ENCODE results near the gene TWF2.
A peak's percentile ranks its signal among the peaks of the same experiment; 100 is the strongest.

Gene TWF2

GRCh38 chr3:52226229-52226817 is 12.6 kb downstream of the TWF2 start:
- Histone ChIP-seq H3K79me2 (ENCODE audit: insufficient read depth, low read depth) (no peaks in the 10 kb centered on the region), H3K4me1 (ENCODE audit: low read depth, poor library complexity, severe bottlenecking) (peaks cover 20% of the 10 kb centered on the region), H3K9ac (no peak overlapping the region; the same call in 1 of the 2 replicates), H3K4me2 (peak overlapping the region; percentile 36; the same call in 1 of the 2 replicates), H3K36me3 (ENCODE audit: insufficient read depth) (no peaks in the 10 kb centered on the region), H4K20me1 (ENCODE audit: insufficient read depth) (no peaks in the 10 kb centered on the region), H2AFZ (ENCODE audit: low read depth) (peak overlapping the region; percentile 22; the same call in 1 of the 2 replicates), H3K27me3 (ENCODE audit: insufficient read depth, low read depth) (no peaks in the 10 kb centered on the region), H3K27ac (peak overlapping the region; percentile 67), H3K4me3 (IDR thresholded peaks at IDR 0.05; ENCODE audit: insufficient read depth, low read depth, low read length) (no peak overlapping the region)
- TF ChIP-seq CTCF (conservative IDR thresholded peaks at IDR 0.05; ENCODE audit: low read depth, low read length) = no peak

- peaks cover 23% of the 10 kb centered on the region for H3K4me1 ChIP-seq (ENCODE audit: low read depth, poor library complexity, severe bottlenecking)
- no peak within 1 kb of the TSS for H3K4me3 ChIP-seq (IDR thresholded peaks at IDR 0.05; ENCODE audit: insufficient read depth, low read depth, low read length)
- H4K20me1 ChIP-seq (ENCODE audit: insufficient read depth) = no peaks in the 10 kb centered on the region
- H3K27ac ChIP-seq = peak within 1 kb of the TSS; percentile 67
- H3K79me2 ChIP-seq (ENCODE audit: insufficient read depth, low read depth) = no peaks in the 10 kb centered on the region
- H3K4me2 ChIP-seq = peak within 1 kb of the TSS; percentile 36; the same call in 1 of the 2 replicates
- H3K27me3 ChIP-seq (ENCODE audit: insufficient read depth, low read depth) = no peaks in the 10 kb centered on the region
- H3K9ac ChIP-seq = peak within 1 kb of the TSS; percentile 12; the same call in 1 of the 2 replicates
- peak within 1 kb of the TSS; percentile 22; the same call in 1 of the 2 replicates for H2AFZ ChIP-seq (ENCODE audit: low read depth)
- no peaks in the 10 kb centered on the region for H3K36me3 ChIP-seq (ENCODE audit: insufficient read depth)
- no peak for TF ChIP-seq CTCF (conservative IDR thresholded peaks at IDR 0.05; ENCODE audit: low read depth, low read length)
Measured at GRCh38 chr3:52225452-52226228, 13.3 kb downstream of the TWF2 start, which contains the start of gene TLR9. Gene TLR9, minus strand, starts transcription at chr3:52225645. Its CDS starts 116 bp downstream, at chr3:52225529.

GRCh38 chr3:52223449-52224408 is 15.2 kb downstream of the TWF2 start:
- no peaks in the 10 kb centered on the region for H3K79me2 ChIP-seq (ENCODE audit: insufficient read depth, low read depth)
- H3K9ac ChIP-seq = no peak overlapping the region
- TF ChIP-seq CTCF (conservative IDR thresholded peaks at IDR 0.05; ENCODE audit: low read depth, low read length) = no peak
- H3K4me2 ChIP-seq = no peak overlapping the region
- no peaks in the 10 kb centered on the region for H3K27me3 ChIP-seq (ENCODE audit: insufficient read depth, low read depth)
- no peaks in the 10 kb centered on the region for H4K20me1 ChIP-seq (ENCODE audit: insufficient read depth)
- no peak overlapping the region for H3K27ac ChIP-seq
- no peaks in the 10 kb centered on the region for H3K36me3 ChIP-seq (ENCODE audit: insufficient read depth)
- H2AFZ ChIP-seq (ENCODE audit: low read depth) = no peak overlapping the region
- H3K4me3 ChIP-seq (IDR thresholded peaks at IDR 0.05; ENCODE audit: insufficient read depth, low read depth, low read length) = no peak overlapping the region
- peaks cover 25% of the 10 kb centered on the region for H3K4me1 ChIP-seq (ENCODE audit: low read depth, poor library complexity, severe bottlenecking)

Data from KMS-11 (cell line).